Vagina (tissue), 2 donors: ENCODE measurements around the gene CERKL.

ENCODE experiments used
- POLR2A ChIP-seq, 2 donors: fragments of 450-650 bp; IDR thresholded peaks; one replicate each; pipeline ENCODE4 v1.6.1; 2017; ENCODE audit warnings: antibody characterized with exemption in 2 of 2, mild to moderate bottlenecking in 2 of 2, moderate library complexity in 2 of 2
- TF ChIP-seq, protein P1 (sequence below), 3 experiments: fragments of 450-650 bp in 2 of 3; fragments of 200-600 bp in 1 of 3; sonication (generic) in 1 of 3; IDR thresholded peaks; one replicate each; pipeline ENCODE4 v1.5.1; 2017 to 2019; ENCODE audit warnings: antibody characterized with exemption in 3 of 3, mild to moderate bottlenecking in 2 of 3, moderate library complexity in 2 of 3

- TF ChIP-seq, protein P1, sequence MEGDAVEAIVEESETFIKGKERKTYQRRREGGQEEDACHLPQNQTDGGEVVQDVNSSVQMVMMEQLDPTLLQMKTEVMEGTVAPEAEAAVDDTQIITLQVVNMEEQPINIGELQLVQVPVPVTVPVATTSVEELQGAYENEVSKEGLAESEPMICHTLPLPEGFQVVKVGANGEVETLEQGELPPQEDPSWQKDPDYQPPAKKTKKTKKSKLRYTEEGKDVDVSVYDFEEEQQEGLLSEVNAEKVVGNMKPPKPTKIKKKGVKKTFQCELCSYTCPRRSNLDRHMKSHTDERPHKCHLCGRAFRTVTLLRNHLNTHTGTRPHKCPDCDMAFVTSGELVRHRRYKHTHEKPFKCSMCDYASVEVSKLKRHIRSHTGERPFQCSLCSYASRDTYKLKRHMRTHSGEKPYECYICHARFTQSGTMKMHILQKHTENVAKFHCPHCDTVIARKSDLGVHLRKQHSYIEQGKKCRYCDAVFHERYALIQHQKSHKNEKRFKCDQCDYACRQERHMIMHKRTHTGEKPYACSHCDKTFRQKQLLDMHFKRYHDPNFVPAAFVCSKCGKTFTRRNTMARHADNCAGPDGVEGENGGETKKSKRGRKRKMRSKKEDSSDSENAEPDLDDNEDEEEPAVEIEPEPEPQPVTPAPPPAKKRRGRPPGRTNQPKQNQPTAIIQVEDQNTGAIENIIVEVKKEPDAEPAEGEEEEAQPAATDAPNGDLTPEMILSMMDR (IDR thresholded peaks at IDR 0.05): no peak
- no peak for TF ChIP-seq POLR2A (IDR thresholded peaks at IDR 0.05)
These were observed 83.7 kb downstream of the CERKL start for GRCh38 chr2:181573140-181573736.
